Left colon (tissue), 2 donors: ENCODE measurements around the gene CALML5. TPM values are rescaled to one million over a fixed set of nuclear protein-coding genes. Genes with fewer than 3 reads are reported as not detected.
A peak's percentile ranks its signal among the peaks of the same experiment; 100 is the strongest.

Experiments
- ATAC-seq: fragments of 200-7000 bp; cut with Tn5 transposase; one replicate; pipeline ENCODE4 v1.9.1; 2020; ENCODE audit warnings: mild to moderate bottlenecking, moderate library complexity
- DNase-seq, 2 donors: peaks; one replicate each; pipeline ENCODE4 v3.0.0-alpha.2; 2020
- intact Hi-C, 2 donors: fragments of 100-400 bp; cut with DNase I in 1 of 2; cut with micrococcal nuclease in 1 of 2; formaldehyde crosslinking; loops; one replicate each; pipeline versions ENCODE4 v1.11.2 to v1.14.0; 2022; cut with DNase I, micrococcal nuclease
- total RNA-seq, 2 donors: library from RNA; stranded (reverse); fragmentation: NEBNext Ultra II Directional; extraction: Animal tissue kit (Norgen Biotek cat#: 25700); gene quantifications; one replicate each; pipeline ENCODE4 v1.2.1, GENCODE V29; 2021
- donor health status: DM: no; HTN: no; CAD: no.
- donor health status: DM: yes; HTN: yes; CAD: no.

CALML5 gene
- total RNA-seq, 2 donors from 2014 or later = not detected

GRCh38 chr10:5523796-5524574, 24.6 kb upstream of the CALML5 start:
- peak; percentile 4 to 19 for DNase-seq
- intact Hi-C loops = no loop called here
- no peak for ATAC-seq

- intact Hi-C loops = no loop called here
- ATAC-seq = no peak
- DNase-seq = peak; percentile 1 to 19
Measured at GRCh38 chr10:5522913-5523560, 23.7 kb upstream of the CALML5 start.

GRCh38 chr10:5519054-5519453, 19.7 kb upstream of the CALML5 start:
- intact Hi-C loops = no loop called here
- DNase-seq (no peak), ATAC-seq (no peak)

- intact Hi-C loops = no loop called here
Measured at GRCh38 chr10:5518143-5518542, 18.8 kb upstream of the CALML5 start.

GRCh38 chr10:5517546-5517945, 18.2 kb upstream of the CALML5 start:
- intact Hi-C loops = no loop called here
- DNase-seq (no peak), ATAC-seq (peak; percentile 56)

More at GRCh38 chr10:5518143-5518542, 18.8 kb upstream of the CALML5 start:
- DNase-seq (peak in 1 of 2 donors; percentile 72), ATAC-seq (peak; percentile 90)

GRCh38 chr10:5515948-5516761, 16.8 kb upstream of the CALML5 start:
- DNase-seq (no peak), ATAC-seq (peak; percentile 40)

GRCh38 chr10:5514226-5514850, 15.0 kb upstream of the CALML5 start:
- intact Hi-C loops = no loop called here
- DNase-seq (no peak), ATAC-seq (no peak)

More at GRCh38 chr10:5515948-5516761, 16.8 kb upstream of the CALML5 start:
- intact Hi-C loops = no loop called here

GRCh38 chr10:5512881-5513612, 13.7 kb upstream of the CALML5 start:
- no peak for ATAC-seq
- intact Hi-C loops = no loop called here
- no peak for DNase-seq

- intact Hi-C loops = no loop called here
- DNase-seq = no peak
- no peak for ATAC-seq
Measured at GRCh38 chr10:5512331-5512730, 13.0 kb upstream of the CALML5 start.

- intact Hi-C loops = no loop called here
- ATAC-seq (no peak), DNase-seq (no peak)
Measured at GRCh38 chr10:5511885-5512280, 12.5 kb upstream of the CALML5 start.

- ATAC-seq = no peak
- intact Hi-C loops = no loop called here
- DNase-seq = no peak
Measured at GRCh38 chr10:5511231-5511884, 12.0 kb upstream of the CALML5 start.

GRCh38 chr10:5510281-5511072, 11.1 kb upstream of the CALML5 start:
- ATAC-seq (no peak), DNase-seq (no peak)
- intact Hi-C loops = no loop called here

- DNase-seq = no peak
- intact Hi-C loops = no loop called here
- ATAC-seq = no peak
Measured at GRCh38 chr10:5509691-5510090, 10.3 kb upstream of the CALML5 start.

GRCh38 chr10:5509236-5509635, 9.9 kb upstream of the CALML5 start:
- ATAC-seq (no peak), DNase-seq (no peak)
- intact Hi-C loops = no loop called here

- intact Hi-C loops = no loop called here
- peak in 1 of 2 donors; percentile 5 for DNase-seq
- no peak for ATAC-seq
Measured at GRCh38 chr10:5508786-5509185, 9.4 kb upstream of the CALML5 start.

GRCh38 chr10:5508161-5508604, 8.8 kb upstream of the CALML5 start:
- DNase-seq = peak in 1 of 2 donors; percentile 19
- intact Hi-C loops = no loop called here

GRCh38 chr10:5507649-5508131, 8.3 kb upstream of the CALML5 start:
- intact Hi-C loops = no loop called here
- ATAC-seq = no peak
- no peak for DNase-seq

More at GRCh38 chr10:5508161-5508604, 8.8 kb upstream of the CALML5 start:
- no peak for ATAC-seq
